PC-3 (cell line): ENCODE data around the gene KRTAP10-5. TPM values are rescaled to one million over a fixed set of nuclear protein-coding genes. Genes with fewer than 3 reads are reported as not detected.
A peak's percentile ranks its signal among the peaks of the same experiment; 100 is the strongest.
"Not testable (repeated sequence)": the region's sequence is repeated elsewhere in the genome, so short reads cannot be mapped to it uniquely, and the experiment has no call there.

Source experiments
- ATAC-seq: fragments of 200-7000 bp; cut with Tn5 transposase; 2 replicates; pipeline ENCODE4 v1.9.1; 2020; ENCODE audit warnings: mild to moderate bottlenecking, moderate library complexity
- BruUV-seq: library from RNA; stranded (reverse); fragments of 400-500 nt; replicated peaks from 2 replicates; lab custom pipeline; 2021; lab: Mats Ljungman, UMichigan
- CTCF ChIA-PET: fragments of 300-600 bp; sonication (Branson Sonifier 250); formaldehyde crosslinking; loops from one replicate; lab custom pipeline; 2022; ENCODE audit warnings: antibody characterized with exemption; lab: Charles Lee
- POLR2A ChIA-PET: fragments of 300-600 bp; sonication (Branson Sonifier 250); formaldehyde crosslinking; loops from one replicate; lab custom pipeline; 2022; ENCODE audit warnings: antibody characterized with exemption; ENCODE audit not compliant: unreplicated experiment; lab: Charles Lee
- DNase-seq: peaks from one replicate; pipeline ENCODE4 v3.0.0-alpha.2; 2015
- H2AFZ ChIP-seq: fragments of 300-600 bp; sonication (generic); 2 replicates; pipeline ENCODE4 v1.6.0; 2016; ENCODE audit warnings: antibody characterized with exemption, low read length
- H3F3A ChIP-seq: fragments of 300-600 bp; sonication (generic); one replicate; pipeline ENCODE4 v1.6.0; 2017; ENCODE audit warnings: antibody characterized with exemption, low read length, control low read depth, mild to moderate bottlenecking; ENCODE audit not compliant: unreplicated experiment
- H3K27ac ChIP-seq: fragments of 300-600 bp; sonication (generic); 2 replicates; pipeline ENCODE4 v1.5.1; 2016; ENCODE audit warnings: mild to moderate bottlenecking, low read length
- H3K27me3 ChIP-seq: fragments of 300-600 bp; sonication (generic); 2 replicates; pipeline ENCODE4 v1.6.1; 2016; ENCODE audit warnings: low read length, mixed read lengths
- H3K36me3 ChIP-seq: fragments of 300-600 bp; sonication (generic); 2 replicates; pipeline ENCODE4 v1.6.1; 2016; ENCODE audit warnings: low read depth, mixed run types, low read length, mixed read lengths
- H3K4me1 ChIP-seq: fragments of 300-600 bp; sonication (generic); 2 replicates; pipeline ENCODE4 v1.5.1; 2016; ENCODE audit warnings: low read length; ENCODE audit not compliant: insufficient read depth
- H3K4me2 ChIP-seq: fragments of 300-600 bp; sonication (generic); 2 replicates; pipeline ENCODE4 v1.6.0; 2016; ENCODE audit warnings: low read length
- H3K4me3 ChIP-seq: fragments of 300-600 bp; sonication (generic); 2 replicates; pipeline ENCODE4 v1.5.1; 2016; ENCODE audit warnings: mild to moderate bottlenecking, low read length, mixed read lengths
- H3K79me2 ChIP-seq: fragments of 300-600 bp; sonication (generic); 2 replicates; pipeline ENCODE4 v1.6.1; 2017; ENCODE audit warnings: low read length, mixed read lengths
- H3K9ac ChIP-seq: fragments of 300-600 bp; sonication (generic); 2 replicates; pipeline ENCODE4 v1.6.0; 2016; ENCODE audit warnings: mild to moderate bottlenecking, low read length
- H3K9me2 ChIP-seq: fragments of 300-600 bp; sonication (generic); replicated peaks from 2 replicates; pipeline ENCODE4 v1.6.1; 2016; ENCODE audit warnings: mixed run types, low read length, mixed read lengths
- H3K9me3 ChIP-seq: fragments of 300-600 bp; sonication (generic); 2 replicates; pipeline ENCODE4 v1.6.1; 2016; ENCODE audit warnings: low read length, mixed read lengths
- H4K20me1 ChIP-seq: fragments of 300-600 bp; sonication (generic); 2 replicates; pipeline ENCODE4 v1.6.1; 2016; ENCODE audit warnings: low read length, mixed read lengths
- CTCF ChIP-seq: fragments of 300-600 bp; sonication (generic); conservative IDR thresholded peaks from 2 replicates; pipeline ENCODE4 v1.5.1; 2017; ENCODE audit warnings: antibody characterized with exemption, low read depth, mild to moderate bottlenecking, low read length
- EZH2 ChIP-seq: fragments of 300-600 bp; sonication (generic); IDR thresholded peaks from one replicate; pipeline ENCODE4 v1.6.1; 2017; ENCODE audit warnings: antibody characterized with exemption, mild to moderate bottlenecking, low read length; ENCODE audit not compliant: unreplicated experiment
- EZH2phosphoT487 ChIP-seq: fragments of 300-600 bp; sonication (generic); IDR thresholded peaks from 2 replicates; pipeline ENCODE4 v1.6.1; 2018; ENCODE audit warnings: mild to moderate bottlenecking, antibody characterized with exemption, low read length, borderline replicate concordance
- intact Hi-C: fragments of 100-400 bp; cut with micrococcal nuclease; formaldehyde crosslinking; loops from 2 replicates; pipeline ENCODE4 v1.9.0; 2023
- total RNA-seq: library from RNA; depleted of rRNA; stranded (reverse); fragments of >200 nt; gene quantifications from 2 replicates; pipeline ENCODE4 v1.2.3, GENCODE V29; 2014

KRTAP10-5 gene
- total RNA-seq, 1 experiment from 2014 or later: not detected

- Histone ChIP-seq H4K20me1 (no peaks in the 10 kb centered on the region), H3K4me2 (no peak overlapping the region), H3F3A (no peaks in the 10 kb centered on the region), H3K79me2 (no peaks in the 10 kb centered on the region), H3K27me3 (no peaks in the 10 kb centered on the region), H3K4me1 (peaks cover 6% of the 10 kb centered on the region), H3K9me2 (no peaks in the 10 kb centered on the region), H3K9me3 (peaks cover 5% of the 10 kb centered on the region; the same call in 1 of the 2 replicates), H3K4me3 (no peak overlapping the region), H3K27ac (no peak overlapping the region), H3K9ac (no peak overlapping the region), H3K36me3 (no peaks in the 10 kb centered on the region), H2AFZ (no peak overlapping the region)
- ChIA-PET CTCF (interaction anchor here (0.7 to 1.5 kb wide), 2 partner anchors 10 to 168 kb away, joined by 3 to 4 read pairs; no protein-coding TSS in a partner anchor), POLR2A (no interaction called here)
- ATAC-seq (peak; percentile 27), DNase-seq (peak; percentile 14)
- no TSS peak for BruUV-seq
- TF ChIP-seq CTCF: no peak
- TF ChIP-seq EZH2: no peak
- TF ChIP-seq EZH2phosphoT487: no peak
- intact Hi-C loops: no loop called here
These were observed 5.7 kb downstream of the KRTAP10-5 start for GRCh38 chr21:44574457-44575306.

- H3K9me3 ChIP-seq, H3K4me3 ChIP-seq, H3K27ac ChIP-seq, H3K4me1 ChIP-seq, H4K20me1 ChIP-seq, DNase-seq, BruUV-seq, intact Hi-C loops, H3F3A ChIP-seq, H3K27me3 ChIP-seq, H3K9me2 ChIP-seq, H3K36me3 ChIP-seq, H3K79me2 ChIP-seq, H3K9ac ChIP-seq: not testable (repeated sequence)
- ChIA-PET POLR2A (interaction anchor here (0.6 kb wide), 1 partner anchor 110 kb away, joined by 3 read pairs; no protein-coding TSS in a partner anchor), CTCF (interaction anchor here (0.7 to 1.5 kb wide), 2 partner anchors 10 to 169 kb away, joined by 3 to 4 read pairs; no protein-coding TSS in a partner anchor)
- Histone ChIP-seq H3K4me2 (peak within 1 kb of the TSS; percentile 34; the same call in 1 of the 2 replicates), H2AFZ (peak within 1 kb of the TSS; percentile 48; the same call in 1 of the 2 replicates)
- ATAC-seq: peak; percentile 8
These were observed 6.6 kb downstream of the KRTAP10-5 start, which contains the start of gene KRTAP10-4 for GRCh38 chr21:44573630-44574456. Gene KRTAP10-4, plus strand, starts transcription at chr21:44573729. Its CDS starts 30 bp downstream, at chr21:44573759.

- no peaks in the 10 kb centered on the region for H3K27me3 ChIP-seq
- H3K36me3 ChIP-seq: no peaks in the 10 kb centered on the region
- H3K4me2 ChIP-seq: peak overlapping the region; percentile 34; the same call in 1 of the 2 replicates
- intact Hi-C loops: no loop called here
- H3K9me3 ChIP-seq: peaks cover 5% of the 10 kb centered on the region; the same call in 1 of the 2 replicates
- peaks cover 6% of the 10 kb centered on the region for H3K4me1 ChIP-seq
- no peaks in the 10 kb centered on the region for H4K20me1 ChIP-seq
- no peak overlapping the region for H3K9ac ChIP-seq
- ATAC-seq: peak; percentile 86
- no peaks in the 10 kb centered on the region for H3F3A ChIP-seq
- no peaks in the 10 kb centered on the region for H3K79me2 ChIP-seq
- H3K27ac ChIP-seq: no peak overlapping the region
- no TSS peak for BruUV-seq
- no peak for TF ChIP-seq EZH2
- no peak for TF ChIP-seq EZH2phosphoT487
- no peak for TF ChIP-seq CTCF
- H2AFZ ChIP-seq: peak overlapping the region; percentile 48; the same call in 1 of the 2 replicates
- CTCF ChIA-PET: no interaction called here
- peak; percentile 69 for DNase-seq
- POLR2A ChIA-PET: interaction anchor here (0.6 kb wide), 1 partner anchor 110 kb away, joined by 3 read pairs; no protein-coding TSS in a partner anchor
- H3K9me2 ChIP-seq: no peaks in the 10 kb centered on the region
- no peak overlapping the region for H3K4me3 ChIP-seq
These were observed 7.3 kb downstream of the KRTAP10-5 start for GRCh38 chr21:44572959-44573583.
